Ovary (tissue), 3 donors: ENCODE measurements around the gene SCAPER.

Source experiments
- CTCF ChIP-seq, 3 donors: fragments of 450-650 bp in 2 of 3; fragments of 200-600 bp in 1 of 3; IDR thresholded peaks; one replicate each; pipeline versions ENCODE4 v1.5.1 to v1.8.0; 2016 to 2022; ENCODE audit warnings: antibody characterized with exemption in 3 of 3, mild to moderate bottlenecking in 1 of 3
- EP300 ChIP-seq: sonication (generic); formaldehyde crosslinking; IDR thresholded peaks from one replicate; pipeline ENCODE4 v1.6.1; 2017; ENCODE audit warnings: antibody characterized with exemption
- POLR2A ChIP-seq: fragments of 450-650 bp; IDR thresholded peaks from one replicate; pipeline ENCODE4 v1.6.1; 2017; ENCODE audit warnings: antibody characterized with exemption, mild to moderate bottlenecking, moderate library complexity
- donor health status: DM: no; HTN: no; CAD: no.

DNA sequence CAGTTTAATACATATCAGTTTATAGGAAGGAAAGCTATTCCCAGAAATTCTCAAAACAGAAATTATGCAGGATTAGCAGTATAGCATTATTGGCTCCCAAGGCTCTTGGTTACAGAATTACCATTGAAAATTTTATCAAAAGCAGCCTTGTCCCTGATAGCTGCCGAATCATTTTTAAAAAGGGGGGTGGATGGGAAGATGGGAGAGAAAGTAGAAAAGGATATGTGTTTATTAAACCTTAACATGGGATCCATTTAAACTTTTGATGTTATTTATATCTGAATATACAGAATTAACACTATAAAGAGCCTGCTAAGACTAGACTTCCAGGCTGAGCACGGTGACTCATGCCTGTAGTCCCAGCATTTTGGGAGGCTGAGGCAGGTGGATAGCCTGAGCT is 37.2 kb upstream of the SCAPER start:
- no peak for TF ChIP-seq CTCF (IDR thresholded peaks at IDR 0.05)
- no peak for TF ChIP-seq POLR2A
- TF ChIP-seq EP300: no peak
